GM21390 (cell line): ENCODE data around the gene SNX24.
"Not testable (repeated sequence)": the region's sequence is repeated elsewhere in the genome, so short reads cannot be mapped to it uniquely, and the experiment has no call there.

Source experiments
- ATAC-seq: cut with Tn5 transposase; IDR thresholded peaks from one replicate; pipeline ENCODE4 v1.9.1; 2021; ENCODE audit not compliant: unreplicated experiment

The SNX24 gene, protein sequence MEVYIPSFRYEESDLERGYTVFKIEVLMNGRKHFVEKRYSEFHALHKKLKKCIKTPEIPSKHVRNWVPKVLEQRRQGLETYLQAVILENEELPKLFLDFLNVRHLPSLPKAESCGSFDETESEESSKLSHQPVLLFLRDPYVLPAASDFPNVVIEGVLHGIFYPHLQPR

DNA sequence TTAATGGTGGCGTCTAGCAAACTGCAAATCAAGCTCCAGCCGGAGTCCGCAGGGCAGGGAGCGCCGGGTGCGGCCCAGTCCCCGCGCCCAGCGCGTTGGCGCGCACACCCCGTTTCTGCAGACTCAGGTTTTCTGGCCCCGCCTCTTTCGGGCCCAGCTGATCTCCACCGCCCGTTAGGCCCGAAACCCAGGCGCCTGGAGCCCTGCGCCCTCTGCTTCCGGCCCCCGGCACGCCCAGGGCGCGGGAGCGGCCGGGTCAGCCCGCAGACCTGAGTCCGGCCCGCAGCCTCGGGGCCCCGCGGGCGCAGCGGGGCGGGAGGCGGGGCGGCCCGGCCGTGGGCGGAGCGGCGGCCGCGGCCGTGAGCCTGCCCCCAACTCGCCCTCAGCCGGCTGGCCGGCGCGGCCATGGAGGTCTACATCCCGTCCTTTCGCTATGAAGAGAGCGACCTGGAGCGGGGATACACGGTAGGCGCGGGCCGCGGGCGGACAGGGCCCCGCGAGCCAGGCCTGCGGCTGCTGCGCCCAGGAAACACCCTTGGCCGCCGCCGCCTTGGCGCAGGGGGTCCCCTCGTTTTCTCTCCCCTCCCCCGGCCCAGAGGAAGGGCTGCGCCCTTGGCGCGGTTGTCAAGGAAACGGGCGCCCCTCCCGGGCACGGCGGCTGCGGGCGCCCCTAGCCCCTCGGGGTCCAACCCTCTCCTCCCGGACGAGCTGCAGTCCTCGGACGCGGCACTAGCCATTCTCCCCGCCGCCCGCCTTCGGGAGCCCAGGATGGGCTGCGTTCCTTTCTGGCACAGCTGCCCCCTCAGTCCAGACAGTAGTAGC, at the start of gene SNX24:
Gene SNX24 (plus strand): TSS at position 385 of the 822 bp plus-strand sequence. CDS start 21 bp downstream, at position 406.
- ATAC-seq = peak; percentile 83

- ATAC-seq = no peak
Observed at GRCh38 chr5:122805481-122805880, 39.9 kb upstream of the SNX24 start.

DNA sequence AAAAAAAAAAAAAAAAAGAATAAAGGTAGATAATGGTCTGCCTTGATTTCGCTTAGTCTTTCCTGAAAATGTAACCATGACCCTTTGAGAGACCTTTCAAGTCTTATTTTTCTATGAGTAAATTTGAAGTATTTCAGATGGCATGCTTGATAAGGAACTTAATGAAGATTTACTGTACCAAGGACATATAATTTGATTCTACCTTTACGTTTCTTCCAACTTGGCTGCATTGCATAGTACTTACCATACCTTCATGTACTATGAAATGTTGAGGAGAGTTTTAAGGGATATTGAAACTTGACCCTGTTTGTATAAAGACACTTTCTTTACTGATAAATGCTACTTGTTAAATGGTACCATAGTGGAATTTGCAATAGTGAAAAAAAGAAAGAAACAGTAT, 35.0 kb upstream of the SNX24 start:
- no peak for ATAC-seq

GRCh38 chr5:122815218-122815767, 30.1 kb upstream of the SNX24 start:
- no peak for ATAC-seq

DNA sequence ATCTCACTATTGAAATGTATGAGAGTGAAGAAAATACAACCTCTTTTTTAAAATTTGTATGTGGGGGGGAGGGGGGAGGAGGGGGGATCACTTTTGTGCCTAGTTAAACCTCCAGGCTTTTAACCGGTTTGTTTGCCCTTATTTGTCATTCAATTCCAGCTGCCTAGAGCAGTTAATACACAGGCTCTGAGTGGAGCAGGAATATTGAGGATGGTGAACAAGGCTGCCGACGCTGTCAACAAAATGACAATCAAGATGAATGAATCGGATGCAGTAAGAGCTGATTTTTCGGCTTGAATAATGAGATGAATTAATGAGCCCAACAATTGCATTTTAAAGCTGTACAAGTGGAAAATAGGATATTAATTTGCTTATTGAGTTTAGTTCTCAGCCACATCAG, 28.7 kb upstream of the SNX24 start:
- ATAC-seq = no peak

- no peak for ATAC-seq
Observed at GRCh38 chr5:122831984-122832383, 13.4 kb upstream of the SNX24 start.

GRCh38 chr5:122835681-122836080, 9.7 kb upstream of the SNX24 start:
- ATAC-seq = no peak

GRCh38 chr5:122836947-122837346, 8.5 kb upstream of the SNX24 start:
- no peak for ATAC-seq

DNA sequence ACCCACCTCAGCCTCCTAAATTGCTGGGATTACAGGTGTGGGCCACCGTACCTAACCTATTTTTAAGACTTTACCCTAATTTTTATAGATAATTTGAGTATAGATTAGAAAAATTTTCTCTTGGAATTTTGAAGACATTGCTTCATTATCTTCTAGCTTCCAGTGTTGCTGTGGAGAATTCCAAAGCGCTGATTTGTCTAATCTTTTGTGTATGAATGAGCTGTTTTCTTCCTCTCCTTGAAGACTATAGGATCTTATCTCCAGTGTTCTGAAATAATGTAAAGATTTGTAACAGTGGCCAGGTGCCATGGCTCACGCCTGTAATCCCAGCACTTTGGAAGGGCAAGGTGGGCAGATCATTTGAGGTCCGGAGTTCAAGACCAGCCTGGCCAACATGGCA, 5.7 kb upstream of the SNX24 start:
- ATAC-seq = no peak

- ATAC-seq = no peak
Observed at GRCh38 chr5:122842016-122842580, 3.3 kb upstream of the SNX24 start.

DNA sequence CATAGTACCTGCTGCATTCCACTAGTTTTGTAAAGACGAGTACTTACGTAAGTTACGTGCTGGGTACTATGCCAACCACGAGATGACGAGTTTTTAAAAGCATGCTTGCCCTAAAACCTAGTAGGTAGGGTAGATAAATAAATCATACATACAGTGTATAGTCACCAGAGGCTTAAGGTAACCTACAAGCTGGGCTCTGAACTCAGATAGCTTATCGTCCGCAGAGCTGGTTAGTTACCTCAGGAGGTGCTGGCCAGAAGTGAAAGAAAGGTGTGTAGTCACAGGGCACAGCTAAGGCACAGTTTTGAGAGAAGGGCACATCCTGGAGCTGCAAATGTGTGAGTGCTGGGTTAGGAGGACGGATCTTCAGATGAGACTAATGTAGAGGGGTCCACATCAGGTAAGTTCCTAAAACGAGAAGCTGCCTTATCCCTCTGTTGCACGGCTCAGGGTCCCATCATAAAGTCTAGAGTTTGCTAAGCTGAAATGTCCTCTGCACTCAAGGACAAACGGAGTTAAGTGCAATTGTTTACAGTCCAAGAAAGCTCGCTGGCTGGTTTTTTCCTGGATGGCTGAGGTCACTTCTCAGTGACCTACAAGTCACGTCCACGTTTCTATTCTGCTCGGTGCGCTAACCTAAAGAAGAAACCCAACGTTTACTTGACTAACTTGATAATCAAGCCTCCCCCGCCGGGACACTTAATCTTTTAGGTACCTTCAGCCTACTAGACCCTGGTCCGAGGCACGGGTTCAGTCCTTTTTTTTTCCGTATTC, 1.1 kb upstream of the SNX24 start:
- ATAC-seq = peak; percentile 2

DNA sequence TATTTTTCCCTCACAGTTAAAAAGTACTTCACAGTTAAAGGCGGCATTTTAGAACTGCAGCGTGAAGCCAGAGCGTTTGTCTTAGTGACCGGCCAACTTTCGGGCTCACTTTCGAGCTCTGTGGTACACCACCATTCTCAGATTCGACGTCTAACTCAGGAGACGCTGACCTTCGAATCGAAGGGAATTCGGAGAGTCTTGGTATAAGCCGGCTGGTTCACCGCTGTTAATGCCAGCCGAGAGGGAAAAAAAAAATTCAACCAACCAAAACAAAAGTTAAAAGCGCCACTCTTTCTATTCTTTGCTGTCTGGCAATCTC, 544 bp upstream of the SNX24 start:
- ATAC-seq = peak; percentile 58

DNA sequence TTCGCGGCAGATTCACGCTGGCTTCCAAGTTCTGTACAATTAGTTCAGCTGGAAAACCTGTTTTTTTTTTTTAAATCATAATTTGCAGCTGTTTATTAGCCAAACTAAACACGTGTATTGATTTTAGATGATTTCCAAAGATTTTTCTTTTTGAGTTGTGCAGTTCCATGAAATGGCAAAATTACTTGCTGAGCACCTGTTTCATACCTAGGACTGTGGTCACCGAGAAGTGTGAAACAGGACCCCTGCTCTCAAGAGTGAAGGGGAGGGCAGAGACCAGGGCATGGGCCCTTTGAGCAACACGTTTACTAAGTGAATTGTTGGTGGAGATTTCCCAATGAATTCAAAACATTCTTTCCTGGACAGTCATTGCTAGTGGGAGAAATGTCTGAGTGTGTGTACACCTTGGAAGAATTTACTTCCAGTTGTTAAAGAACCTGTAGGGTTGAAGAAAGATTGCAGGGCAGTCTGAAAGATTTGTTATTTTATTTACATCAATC, 688 bp downstream of the SNX24 start:
- ATAC-seq = no peak

DNA sequence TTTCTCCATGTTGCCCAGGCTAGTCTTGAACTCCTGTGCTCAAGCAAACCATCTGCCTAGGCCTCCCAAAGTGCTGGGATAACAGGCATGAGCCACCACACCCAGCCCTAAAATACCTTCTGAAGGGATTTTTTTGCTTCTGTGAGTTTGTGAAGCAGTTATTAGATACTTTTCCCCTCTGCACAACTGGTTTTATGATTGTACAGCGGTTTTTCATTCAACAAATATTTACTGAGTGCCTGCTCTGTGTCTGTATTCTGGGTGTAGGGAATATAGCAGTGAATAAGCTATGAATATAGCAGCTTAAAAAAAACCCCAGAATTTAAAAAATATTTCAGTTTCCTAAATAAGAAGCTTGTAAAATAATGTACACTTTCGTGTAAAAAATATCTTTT, 2.3 kb downstream of the SNX24 start:
- no peak for ATAC-seq

DNA sequence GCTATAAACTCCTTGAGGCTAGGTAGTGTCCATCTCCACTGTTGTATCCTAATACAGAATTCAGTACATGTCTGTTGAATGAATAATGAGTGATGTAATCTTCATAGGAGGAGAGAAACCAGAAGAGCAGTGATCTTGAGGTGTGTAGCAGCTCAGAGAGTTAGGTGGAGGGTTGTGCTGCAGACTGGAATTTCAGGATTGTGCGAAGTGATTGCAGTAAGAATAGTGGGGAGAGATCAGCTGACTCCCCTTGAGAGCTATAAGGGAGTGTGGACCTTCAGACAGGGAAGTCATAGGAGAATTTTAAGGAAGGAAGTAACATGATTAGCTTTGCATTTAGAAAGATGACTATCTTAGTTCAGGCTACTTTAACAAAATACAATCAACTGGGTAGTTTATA, 4.4 kb downstream of the SNX24 start:
- no peak for ATAC-seq

- ATAC-seq = not testable (repeated sequence)
Observed at GRCh38 chr5:122857538-122857937, 12.1 kb downstream of the SNX24 start.

DNA sequence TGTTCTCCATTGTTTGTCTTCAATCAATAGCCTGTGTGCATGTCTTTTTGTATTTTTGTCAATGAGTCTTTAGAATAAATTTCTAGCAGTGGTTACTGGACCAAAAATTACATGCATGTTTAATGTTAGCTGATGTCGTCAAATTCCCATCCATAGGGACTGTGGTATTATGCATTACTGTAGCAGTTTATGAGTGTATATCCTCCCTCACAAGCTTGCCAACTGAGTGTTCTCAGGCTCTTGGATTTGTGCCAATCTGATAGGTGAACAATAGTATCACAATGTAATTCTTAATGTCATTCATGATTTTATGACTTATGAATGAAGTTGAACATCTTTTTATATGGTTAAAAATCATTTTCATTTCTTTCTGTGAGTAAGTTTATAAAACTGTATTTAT, 13.0 kb downstream of the SNX24 start:
- ATAC-seq = no peak

DNA sequence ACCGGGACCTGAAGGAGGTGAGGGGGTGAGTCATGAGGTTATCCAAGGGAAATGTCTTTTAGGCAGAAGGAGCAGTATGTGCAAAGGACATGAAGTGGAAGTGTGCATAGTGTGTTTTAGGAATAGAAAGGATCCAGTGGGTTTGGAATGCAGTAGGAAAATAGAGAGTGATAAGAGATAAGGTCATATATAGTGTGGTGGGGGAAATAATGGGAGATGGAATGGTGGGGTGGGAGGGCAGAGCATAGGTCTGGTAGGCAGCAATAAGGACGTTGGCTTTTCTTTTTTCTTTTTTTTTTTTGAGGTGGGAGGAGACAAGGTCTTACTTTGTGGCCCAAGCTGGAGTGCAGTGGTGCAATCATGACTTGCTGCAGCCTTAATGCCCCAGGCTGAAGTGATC, 17.8 kb downstream of the SNX24 start:
- no peak for ATAC-seq

DNA sequence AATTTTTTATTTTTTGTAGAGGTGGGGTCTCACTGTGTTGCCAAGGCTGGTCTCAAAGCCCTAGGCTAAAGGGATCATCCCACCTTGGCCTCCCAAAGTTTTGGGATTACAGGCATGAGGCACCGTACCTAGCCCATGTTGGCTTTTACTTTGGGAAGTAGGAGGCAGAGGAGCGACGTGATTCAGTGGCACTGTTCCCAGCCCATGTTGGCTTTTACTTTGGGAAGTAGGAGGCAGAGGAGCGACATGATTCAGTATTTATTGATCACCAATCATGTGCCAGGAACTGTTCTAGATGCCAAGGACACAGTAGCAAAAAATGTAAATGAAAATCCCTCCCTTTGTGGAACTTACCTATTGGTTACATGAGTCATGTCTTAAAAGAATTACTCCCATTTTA, 18.3 kb downstream of the SNX24 start:
- no peak for ATAC-seq

- no peak for ATAC-seq
Observed at GRCh38 chr5:122864400-122864799, 19.0 kb downstream of the SNX24 start.

GRCh38 chr5:122864842-122865241, 19.4 kb downstream of the SNX24 start:
- ATAC-seq = no peak
